GM18870 (cell line): ENCODE data around the gene KRT38.
"Not testable (repeated sequence)": the region's sequence is repeated elsewhere in the genome, so short reads cannot be mapped to it uniquely, and the experiment has no call there.

Experiments
- ATAC-seq: cut with Tn5 transposase; IDR thresholded peaks from one replicate; pipeline ENCODE4 v1.9.1; 2021; ENCODE audit warnings: moderate library complexity; ENCODE audit not compliant: unreplicated experiment

The KRT38 gene

GRCh38 chr17:41463746-41464145 is 23.0 kb upstream of the KRT38 start:
- no peak for ATAC-seq

GRCh38 chr17:41462705-41463104 is 21.9 kb upstream of the KRT38 start:
- no peak for ATAC-seq

- no peak for ATAC-seq
These were observed 16.9 kb upstream of the KRT38 start for GRCh38 chr17:41457676-41458075.

GRCh38 chr17:41456204-41456603 is 15.4 kb upstream of the KRT38 start:
- no peak for ATAC-seq

GRCh38 chr17:41455236-41455635 is 14.5 kb upstream of the KRT38 start:
- no peak for ATAC-seq

GRCh38 chr17:41453066-41453465 is 12.3 kb upstream of the KRT38 start:
- ATAC-seq: no peak

GRCh38 chr17:41452281-41452680 is 11.5 kb upstream of the KRT38 start:
- ATAC-seq: no peak

- no peak for ATAC-seq
These were observed 10.5 kb upstream of the KRT38 start for GRCh38 chr17:41451154-41451728.

GRCh38 chr17:41449008-41449407 is 8.2 kb upstream of the KRT38 start:
- ATAC-seq: no peak

- no peak for ATAC-seq
These were observed 7.7 kb upstream of the KRT38 start for GRCh38 chr17:41448506-41448905.

GRCh38 chr17:41446806-41447205 is 6.0 kb upstream of the KRT38 start:
- no peak for ATAC-seq

GRCh38 chr17:41444640-41445039 is 3.9 kb upstream of the KRT38 start:
- no peak for ATAC-seq

GRCh38 chr17:41444186-41444585 is 3.4 kb upstream of the KRT38 start:
- no peak for ATAC-seq

GRCh38 chr17:41442739-41443138 is 2.0 kb upstream of the KRT38 start:
- no peak for ATAC-seq

- ATAC-seq: no peak
These were observed 1.4 kb downstream of the KRT38 start for GRCh38 chr17:41439375-41439774.

- no peak for ATAC-seq
These were observed 3.0 kb downstream of the KRT38 start for GRCh38 chr17:41437769-41438168.

- no peak for ATAC-seq
These were observed 3.5 kb downstream of the KRT38 start for GRCh38 chr17:41437254-41437653.

GRCh38 chr17:41434415-41434814 is 6.4 kb downstream of the KRT38 start:
- no peak for ATAC-seq

- ATAC-seq: no peak
These were observed 6.8 kb downstream of the KRT38 start for GRCh38 chr17:41434005-41434404.

GRCh38 chr17:41433586-41433985 is 7.2 kb downstream of the KRT38 start:
- no peak for ATAC-seq

- ATAC-seq: not testable (repeated sequence)
These were observed 10.4 kb downstream of the KRT38 start for GRCh38 chr17:41430376-41430775.

GRCh38 chr17:41429667-41430066 is 11.1 kb downstream of the KRT38 start:
- ATAC-seq: no peak

GRCh38 chr17:41428591-41429291 is 12.0 kb downstream of the KRT38 start:
- no peak for ATAC-seq
